HepG2 (cell line): ENCODE data around the gene CHCHD3. TPM values are rescaled to one million over a fixed set of nuclear protein-coding genes. Genes with fewer than 3 reads are reported as not detected.

Experiments
- ATAC-seq: fragments of 200-7000 bp; cut with Tn5 transposase; 3 replicates; pipeline ENCODE4 v1.9.1; 2020; ENCODE audit warnings: mild to moderate bottlenecking, moderate library complexity
- BruUV-seq: library from RNA; stranded (reverse); fragments of 400-500 nt; replicated peaks from 2 replicates; lab custom pipeline; 2021; lab: Mats Ljungman, UMichigan
- CTCF ChIA-PET: fragments of 300-600 bp; formaldehyde crosslinking; extraction: SDS; loops from one replicate; lab custom pipeline; 2021; ENCODE audit warnings: low total read pairs, inconsistent platforms, low intra/inter-chr PET ratio; lab: Yijun Ruan, JAX
- POLR2A ChIA-PET: fragments of 350-600 bp; sonication (Branson Sonifier 250); formaldehyde crosslinking; loops from one replicate; lab custom pipeline; 2020; ENCODE audit warnings: antibody characterized with exemption, inconsistent platforms; lab: Yijun Ruan, JAX
- DNase-seq: peaks from one replicate; pipeline ENCODE4 v3.0.0-alpha.2; 2015; ENCODE audit warnings: low spot score
- FAIRE-seq: peaks from 3 replicates; lab custom pipeline; 2011; peaks lifted over from hg19 to GRCh38; lab: Jason Lieb, UNC
- H2AFZ ChIP-seq: one replicate; pipeline ENCODE4 v1.6.1; 2011; ENCODE audit warnings: low read length, inconsistent platforms
- H3K27ac ChIP-seq: fragments of 300-600 bp; 3 replicates; pipeline ENCODE4 v1.8.0; 2011; ENCODE audit warnings: mixed run types, mild to moderate bottlenecking, mixed read lengths, low read length, inconsistent platforms; ENCODE audit not compliant: insufficient read depth; ENCODE audit errors: extremely low read length
- H3K27me3 ChIP-seq, 2 experiments: fragments of 200-600 bp in 1 of 2; 2 replicates in 1 of 2; 3 replicates in 1 of 2; pipeline versions ENCODE4 v1.6.0 to v1.8.0; 2011; ENCODE audit warnings: low read length in 2 of 2, mild to moderate bottlenecking in 2 of 2, moderate library complexity in 2 of 2, inconsistent platforms in 1 of 2; ENCODE audit not compliant: insufficient read depth in 2 of 2, control insufficient read depth in 1 of 2
- H3K36me3 ChIP-seq, 2 experiments: fragments of 200-600 bp in 1 of 2; replicated peaks in 1 of 2; 2 replicates in 1 of 2; 3 replicates in 1 of 2; pipeline versions ENCODE4 v1.5.1 to v1.8.0; 2011; ENCODE audit warnings: low read length in 2 of 2, inconsistent platforms in 1 of 2; ENCODE audit not compliant: insufficient read depth in 2 of 2, control insufficient read depth in 1 of 2
- H3K4me1 ChIP-seq: 2 replicates; pipeline ENCODE4 v1.5.1; 2012; ENCODE audit warnings: low read length, inconsistent platforms; ENCODE audit not compliant: insufficient read depth
- H3K4me2 ChIP-seq: 2 replicates; pipeline ENCODE4 v1.6.0; 2011; ENCODE audit warnings: low read depth, low read length, inconsistent platforms
- H3K4me3 ChIP-seq, 3 experiments: fragments of 200-600 bp in 1 of 3; sonication (generic), shearing (Covaris generic) in 1 of 3; replicated peaks in 1 of 3; 2 replicates each; pipeline ENCODE4 v1.5.1; 2011 to 2016; ENCODE audit warnings: low read length in 3 of 3, inconsistent platforms in 2 of 3, low read depth in 2 of 3, mild to moderate bottlenecking in 2 of 3, control low read depth in 1 of 3, mixed read lengths in 1 of 3; ENCODE audit not compliant: insufficient read depth in 1 of 3
- H3K79me2 ChIP-seq: one replicate; pipeline ENCODE4 v1.6.1; 2011; ENCODE audit warnings: low read length, inconsistent platforms; ENCODE audit not compliant: insufficient read depth
- H3K9ac ChIP-seq: 2 replicates; pipeline ENCODE4 v1.6.0; 2011; ENCODE audit warnings: mild to moderate bottlenecking, low read depth, low read length, inconsistent platforms; ENCODE audit not compliant: insufficient read depth
- H3K9me3 ChIP-seq: 2 replicates; pipeline ENCODE4 v1.5.1; 2012; ENCODE audit warnings: mild to moderate bottlenecking, low read length
- H4K20me1 ChIP-seq: 2 replicates; pipeline ENCODE4 v1.6.0; 2011; ENCODE audit warnings: inconsistent platforms, mild to moderate bottlenecking, low read length, moderate library complexity; ENCODE audit not compliant: insufficient read depth
- ARNTL ChIP-seq: sonication (generic); formaldehyde crosslinking; IDR thresholded peaks from 2 replicates; pipeline ENCODE4 v1.4.0; 2020; ENCODE audit warnings: mild to moderate bottlenecking, missing genetic modification reagents
- KAT7 ChIP-seq: IDR thresholded peaks from 2 replicates; pipeline ENCODE4 v1.6.1; 2018; ENCODE audit warnings: borderline replicate concordance, missing compliant biosample characterization
- MAFK ChIP-seq, 2 experiments: IDR thresholded peaks in 1 of 2; conservative IDR thresholded peaks in 1 of 2; 2 replicates each; pipeline ENCODE4 v1.6.1; 2011; ENCODE audit warnings: improper control_type of control experiment in 2 of 2, low read length in 2 of 2
- MBNL3 ChIP-seq: fragments of 250-450 bp; sonication (Bioruptor Pico); conservative IDR thresholded peaks from 2 replicates; pipeline ENCODE4 v1.8.0; 2022; ENCODE audit warnings: mild to moderate bottlenecking, inconsistent platforms
- REXO4 ChIP-seq: sonication (generic); formaldehyde crosslinking; IDR thresholded peaks from 2 replicates; pipeline ENCODE4 v1.8.0; 2022; ENCODE audit warnings: missing genetic modification reagents, mild to moderate bottlenecking, borderline replicate concordance
- SOX5 ChIP-seq: IDR thresholded peaks from 2 replicates; pipeline ENCODE4 v1.6.1; 2016; ENCODE audit warnings: borderline replicate concordance
- ZNF205 ChIP-seq: IDR thresholded peaks from 2 replicates; pipeline ENCODE4 v1.6.1; 2018; ENCODE audit warnings: missing biosample characterization, missing genetic modification reagents
- ZNF646 ChIP-seq: sonication (generic); formaldehyde crosslinking; IDR thresholded peaks from 2 replicates; pipeline ENCODE4 v1.9.0; 2021; ENCODE audit warnings: mild to moderate bottlenecking, missing genetic modification reagents
- ZNF704 ChIP-seq: sonication (generic); formaldehyde crosslinking; IDR thresholded peaks from 2 replicates; pipeline ENCODE4 v1.8.1; 2023; ENCODE audit warnings: mild to moderate bottlenecking, inconsistent platforms, moderate library complexity, missing genetic modification reagents, borderline replicate concordance
- WGBS: methylation state at CpG from one replicate; pipeline ENCODE4 v1.1.6; 2017; ENCODE audit warnings: low lambda C conversion rate; 5-methylcytosine and 5-hydroxymethylcytosine counted together
- in situ Hi-C: cut with HindIII; loops from 2 replicates; pipeline ENCODE4 v1.10.0; 2017; ENCODE audit warnings: low pct_unique_long_range_greater_than_20kb; ENCODE audit not compliant: extremely low pct_ligation_motif_present
- intact Hi-C: fragments of 100-400 bp; cut with micrococcal nuclease; formaldehyde crosslinking; loops from one replicate; pipeline ENCODE4 v1.10.0; 2022; ENCODE audit not compliant: unreplicated experiment
- polyA plus RNA-seq, 8 experiments: library from polyadenylated mRNA; depleted of rRNA in 3 of 8; stranded (reverse) in 7 of 8; unstranded in 1 of 8; fragments of >200 nt; fragmentation: Illumina TruSeq in 4 of 8; extraction: Trizol in 4 of 8; gene quantifications; 2 replicates each; pipeline versions ENCODE4 v1.2.1 to v1.2.3, GENCODE V29; 2011 to 2016; ENCODE audit warnings: low read depth in 4 of 8, missing spikeins in 1 of 8, mixed read lengths in 1 of 8; ENCODE audit not compliant: insufficient read depth in 1 of 8
- total RNA-seq, 5 experiments: library from RNA; depleted of rRNA; stranded (reverse); fragments of >200 nt; fragmentation: Illumina TruSeq; extraction: Trizol; gene quantifications; 2 replicates each; pipeline ENCODE4 v1.2.3, GENCODE V29; 2016; ENCODE audit warnings: low read depth in 1 of 5
- TF ChIP-seq, protein P1 (sequence below): IDR thresholded peaks from 2 replicates; pipeline ENCODE4 v1.6.1; 2016
- TF ChIP-seq, protein P2 (sequence below): sonication (generic); formaldehyde crosslinking; IDR thresholded peaks from 2 replicates; pipeline ENCODE4 v1.8.1; 2023; ENCODE audit warnings: mild to moderate bottlenecking, missing genetic modification reagents

CHCHD3 gene
- total and polyA plus RNA-seq, 2 of the 13 experiments (the other 11 are each of a cell fraction or from before 2014, with no cell fraction given) = 32.7 to 86.8 TPM

GRCh38 chr7:133053321-133053891, 28.5 kb downstream of the CHCHD3 start (continued):
- TF ChIP-seq, protein P1, sequence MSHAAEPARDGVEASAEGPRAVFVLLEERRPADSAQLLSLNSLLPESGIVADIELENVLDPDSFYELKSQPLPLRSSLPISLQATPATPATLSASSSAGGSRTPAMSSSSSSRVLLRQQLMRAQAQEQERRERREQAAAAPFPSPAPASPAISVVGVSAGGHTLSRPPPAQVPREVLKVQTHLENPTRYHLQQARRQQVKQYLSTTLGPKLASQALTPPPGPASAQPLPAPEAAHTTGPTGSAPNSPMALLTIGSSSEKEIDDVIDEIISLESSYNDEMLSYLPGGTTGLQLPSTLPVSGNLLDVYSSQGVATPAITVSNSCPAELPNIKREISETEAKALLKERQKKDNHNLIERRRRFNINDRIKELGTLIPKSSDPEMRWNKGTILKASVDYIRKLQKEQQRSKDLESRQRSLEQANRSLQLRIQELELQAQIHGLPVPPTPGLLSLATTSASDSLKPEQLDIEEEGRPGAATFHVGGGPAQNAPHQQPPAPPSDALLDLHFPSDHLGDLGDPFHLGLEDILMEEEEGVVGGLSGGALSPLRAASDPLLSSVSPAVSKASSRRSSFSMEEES = no peak
- TF ChIP-seq KAT7 (no peak), REXO4 (CRISPR knock-in tag) (no peak)
- TF ChIP-seq, all 625 proteins: peak for 0

DNA sequence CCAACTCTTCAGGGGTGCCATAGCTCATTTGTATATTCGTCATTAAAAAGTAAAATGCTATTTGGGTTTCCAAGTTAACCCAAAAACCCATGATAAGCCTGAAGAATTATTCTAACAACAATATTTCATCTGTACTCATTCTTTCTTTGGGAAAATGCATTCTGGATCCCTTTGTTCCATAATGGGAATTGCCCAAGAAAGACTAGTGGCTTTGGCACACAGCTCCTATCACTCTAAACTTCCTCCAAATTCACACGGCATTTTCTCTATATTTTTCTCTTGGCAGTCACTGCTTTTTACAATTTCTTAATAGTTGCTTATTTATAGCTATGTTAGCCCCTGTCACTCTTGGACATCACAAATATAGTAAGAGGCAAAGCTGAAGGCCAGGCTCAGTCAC, 29.1 kb downstream of the CHCHD3 start:
- Histone ChIP-seq H3K9ac (no peak overlapping the region), H3K79me2 (peaks cover 19% of the 10 kb centered on the region), H3K27ac (no peak overlapping the region), H3K4me1 (peaks cover 15% of the 10 kb centered on the region), H3K27me3 (no peaks in the 10 kb centered on the region), H3K36me3 (peaks cover 0 to 2% of the 10 kb centered on the region in 2 experiments; a peak in 1 of 5 replicates), H4K20me1 (peaks cover 7% of the 10 kb centered on the region; the same call in 1 of the 2 replicates), H3K4me2 (no peak overlapping the region), H2AFZ (no peak overlapping the region), H3K9me3 (no peaks in the 10 kb centered on the region), H3K4me3 (no peak overlapping the region)
- ATAC-seq (no peak), FAIRE-seq (no peak), DNase-seq (no peak)
- 96% methylated on average over 2 of the region's 2 CpGs for WGBS
- CTCF ChIA-PET = no interaction called here
- in situ Hi-C loops (no loop called here), intact Hi-C loops (no loop called here)
- POLR2A ChIA-PET = no interaction called here
- no TSS peak for BruUV-seq
- TF ChIP-seq MAFK (conservative IDR thresholded peaks at IDR 0.05 in 1 of 2, IDR thresholded peaks at IDR 0.05 in 1 of 2; ENCODE audit: low read length in 2 of 2) = no peak
- TF ChIP-seq, protein P2, sequence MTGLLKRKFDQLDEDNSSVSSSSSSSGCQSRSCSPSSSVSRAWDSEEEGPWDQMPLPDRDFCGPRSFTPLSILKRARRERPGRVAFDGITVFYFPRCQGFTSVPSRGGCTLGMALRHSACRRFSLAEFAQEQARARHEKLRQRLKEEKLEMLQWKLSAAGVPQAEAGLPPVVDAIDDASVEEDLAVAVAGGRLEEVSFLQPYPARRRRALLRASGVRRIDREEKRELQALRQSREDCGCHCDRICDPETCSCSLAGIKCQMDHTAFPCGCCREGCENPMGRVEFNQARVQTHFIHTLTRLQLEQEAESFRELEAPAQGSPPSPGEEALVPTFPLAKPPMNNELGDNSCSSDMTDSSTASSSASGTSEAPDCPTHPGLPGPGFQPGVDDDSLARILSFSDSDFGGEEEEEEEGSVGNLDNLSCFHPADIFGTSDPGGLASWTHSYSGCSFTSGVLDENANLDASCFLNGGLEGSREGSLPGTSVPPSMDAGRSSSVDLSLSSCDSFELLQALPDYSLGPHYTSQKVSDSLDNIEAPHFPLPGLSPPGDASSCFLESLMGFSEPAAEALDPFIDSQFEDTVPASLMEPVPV = no peak
- TF ChIP-seq SOX5 (CRISPR knock-in tag) = no peak
- no peak for TF ChIP-seq ZNF205 (CRISPR knock-in tag)
- TF ChIP-seq ARNTL (CRISPR knock-in tag) = no peak
- no peak for TF ChIP-seq ZNF704 (CRISPR knock-in tag)
- TF ChIP-seq ZNF646 (CRISPR knock-in tag) = no peak
- no peak for TF ChIP-seq MBNL3 (CRISPR knock-in tag)
